NCI-H2029 treated with DMSO at 0.1 percent for 48 hours (cell line): ENCODE data around the gene GPD1L.
"Not testable (repeated sequence)": the region's sequence is repeated elsewhere in the genome, so short reads cannot be mapped to it uniquely, and the experiment has no call there.

ENCODE experiments used
- DNase-seq: peaks from one replicate; lab custom pipeline; 2025; lab: John Stamatoyannopoulos, UW

GPD1L gene

GRCh38 chr3:32181365-32181764 is 74.9 kb downstream of the GPD1L start:
- peak; percentile 29 for DNase-seq

- DNase-seq: no peak
Measured at GRCh38 chr3:32181796-32182195, 75.4 kb downstream of the GPD1L start.

- no peak for DNase-seq
Measured at GRCh38 chr3:32184187-32184730, 77.8 kb downstream of the GPD1L start.

- no peak for DNase-seq
Measured at GRCh38 chr3:32186097-32186496, 79.7 kb downstream of the GPD1L start.

- no peak for DNase-seq
Measured at GRCh38 chr3:32186876-32187275, 80.5 kb downstream of the GPD1L start.

- no peak for DNase-seq
Measured at GRCh38 chr3:32189693-32190092, 83.3 kb downstream of the GPD1L start.

GRCh38 chr3:32190556-32190955 is 84.1 kb downstream of the GPD1L start:
- not testable (repeated sequence) for DNase-seq

- no peak for DNase-seq
Measured at GRCh38 chr3:32193101-32193500, 86.7 kb downstream of the GPD1L start.

- no peak for DNase-seq
Measured at GRCh38 chr3:32194653-32195052, 88.2 kb downstream of the GPD1L start.

- DNase-seq: peak; percentile 56
Measured at GRCh38 chr3:32195995-32196540, 89.6 kb downstream of the GPD1L start.

GRCh38 chr3:32197991-32198390 is 91.6 kb downstream of the GPD1L start:
- DNase-seq: no peak

- DNase-seq: no peak
Measured at GRCh38 chr3:32198714-32199113, 92.3 kb downstream of the GPD1L start.

GRCh38 chr3:32200490-32200889 is 94.1 kb downstream of the GPD1L start:
- no peak for DNase-seq

- no peak for DNase-seq
Measured at GRCh38 chr3:32200992-32201758, 94.8 kb downstream of the GPD1L start.

GRCh38 chr3:32202496-32202895 is 96.1 kb downstream of the GPD1L start:
- DNase-seq: no peak

- DNase-seq: no peak
Measured at GRCh38 chr3:32203854-32204253, 97.4 kb downstream of the GPD1L start.

GRCh38 chr3:32208447-32208846 is 102.0 kb downstream of the GPD1L start:
- DNase-seq: no peak

GRCh38 chr3:32215185-32215584 is 108.8 kb downstream of the GPD1L start:
- no peak for DNase-seq

- no peak for DNase-seq
Measured at GRCh38 chr3:32216172-32216783, 109.9 kb downstream of the GPD1L start.

GRCh38 chr3:32217339-32217738 is 110.9 kb downstream of the GPD1L start:
- no peak for DNase-seq
